ENCODE measurements around the gene ZNF593OS. TPM values are rescaled to one million over a fixed set of nuclear protein-coding genes. Genes with fewer than 3 reads are reported as not detected.

The ZNF593OS gene
- total RNA-seq, 1 experiment from 2014 or later = not detected

DNA sequence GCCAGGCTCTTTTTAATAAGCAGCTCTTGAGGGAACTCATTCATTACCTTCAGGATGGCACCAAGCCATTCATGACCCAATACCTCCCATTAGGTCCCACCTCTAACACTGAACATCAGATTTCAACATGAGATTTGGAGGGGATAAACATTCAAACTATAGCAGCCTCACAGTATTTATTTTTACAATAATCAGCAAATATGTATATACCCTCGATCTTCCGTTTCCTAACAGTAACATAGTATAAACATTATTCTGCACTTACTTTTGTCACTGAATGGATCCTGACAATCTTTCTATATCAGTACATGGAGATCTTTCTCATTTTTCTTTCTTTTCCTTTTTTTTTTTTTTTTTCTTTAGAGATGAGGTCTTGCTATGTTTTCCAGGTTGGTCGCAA, 24.2 kb upstream of the ZNF593OS start:
- ChIA-PET RAD21 (ENCODE audit: low non-redundant PET in 1 of 2, low total read pairs in 2 of 2, uncharacterized antibody in 2 of 2, unreplicated experiment in 2 of 2) (no interaction called here), POLR2A (no interaction called here), CTCF (no interaction called here)
- ATAC-seq (no peak), DNase-seq (ENCODE audit: low read depth, low spot score) (no peak)
- BruUV-seq (replicated peaks) = no TSS peak
- Histone ChIP-seq H3K27ac (ENCODE audit: low read depth, low read length) (no peak overlapping the region), H3K4me2 (ENCODE audit: low read length) (no peak overlapping the region), H3K79me2 (ENCODE audit: insufficient read depth, low read length) (no peaks in the 10 kb centered on the region), H3K36me3 (ENCODE audit: control insufficient read depth in 1 of 2, insufficient read depth in 2 of 2, low read length in 2 of 2) (no peaks in the 10 kb centered on the region), H3K9me3 (ENCODE audit: control insufficient read depth in 1 of 2, insufficient read depth in 1 of 2, low read depth in 1 of 2, low read length in 2 of 2) (no peaks in the 10 kb centered on the region), H2AFZ (ENCODE audit: low read depth, low read length, poor library complexity, severe bottlenecking) (no peak overlapping the region), H3K9ac (ENCODE audit: low read length) (no peak overlapping the region), H3K9me2 (ENCODE audit: insufficient read depth) (no peaks in the 10 kb centered on the region), H3K4me3 (replicated peaks in 1 of 2; ENCODE audit: low read depth in 1 of 2, low read length in 2 of 2) (no peak overlapping the region), H4K20me1 (ENCODE audit: insufficient read depth) (no peaks in the 10 kb centered on the region), H3K27me3 (ENCODE audit: insufficient read depth, low read length) (no peaks in the 10 kb centered on the region), H3K4me1 (ENCODE audit: control insufficient read depth in 1 of 2, insufficient read depth in 2 of 2, low read length in 2 of 2) (peaks cover 0 to under 1% of the 10 kb centered on the region in 2 experiments; a peak in 1 of 4 replicates)
- intact Hi-C loops (cut with micrococcal nuclease) = no loop called here
- no peak for TF ChIP-seq ZNF274 (IDR thresholded peaks at IDR 0.05; ENCODE audit: low read depth, low read length)
- TF ChIP-seq EZH2phosphoT487 (IDR thresholded peaks at IDR 0.05; ENCODE audit: borderline replicate concordance) = no peak
- TF ChIP-seq SRF (IDR thresholded peaks at IDR 0.05; ENCODE audit: low read depth) = no peak
- TF ChIP-seq, protein P1, sequence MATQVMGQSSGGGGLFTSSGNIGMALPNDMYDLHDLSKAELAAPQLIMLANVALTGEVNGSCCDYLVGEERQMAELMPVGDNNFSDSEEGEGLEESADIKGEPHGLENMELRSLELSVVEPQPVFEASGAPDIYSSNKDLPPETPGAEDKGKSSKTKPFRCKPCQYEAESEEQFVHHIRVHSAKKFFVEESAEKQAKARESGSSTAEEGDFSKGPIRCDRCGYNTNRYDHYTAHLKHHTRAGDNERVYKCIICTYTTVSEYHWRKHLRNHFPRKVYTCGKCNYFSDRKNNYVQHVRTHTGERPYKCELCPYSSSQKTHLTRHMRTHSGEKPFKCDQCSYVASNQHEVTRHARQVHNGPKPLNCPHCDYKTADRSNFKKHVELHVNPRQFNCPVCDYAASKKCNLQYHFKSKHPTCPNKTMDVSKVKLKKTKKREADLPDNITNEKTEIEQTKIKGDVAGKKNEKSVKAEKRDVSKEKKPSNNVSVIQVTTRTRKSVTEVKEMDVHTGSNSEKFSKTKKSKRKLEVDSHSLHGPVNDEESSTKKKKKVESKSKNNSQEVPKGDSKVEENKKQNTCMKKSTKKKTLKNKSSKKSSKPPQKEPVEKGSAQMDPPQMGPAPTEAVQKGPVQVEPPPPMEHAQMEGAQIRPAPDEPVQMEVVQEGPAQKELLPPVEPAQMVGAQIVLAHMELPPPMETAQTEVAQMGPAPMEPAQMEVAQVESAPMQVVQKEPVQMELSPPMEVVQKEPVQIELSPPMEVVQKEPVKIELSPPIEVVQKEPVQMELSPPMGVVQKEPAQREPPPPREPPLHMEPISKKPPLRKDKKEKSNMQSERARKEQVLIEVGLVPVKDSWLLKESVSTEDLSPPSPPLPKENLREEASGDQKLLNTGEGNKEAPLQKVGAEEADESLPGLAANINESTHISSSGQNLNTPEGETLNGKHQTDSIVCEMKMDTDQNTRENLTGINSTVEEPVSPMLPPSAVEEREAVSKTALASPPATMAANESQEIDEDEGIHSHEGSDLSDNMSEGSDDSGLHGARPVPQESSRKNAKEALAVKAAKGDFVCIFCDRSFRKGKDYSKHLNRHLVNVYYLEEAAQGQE (IDR thresholded peaks at IDR 0.05; ENCODE audit: low read depth) = no peak
- TF ChIP-seq ELF1 (IDR thresholded peaks at IDR 0.05; ENCODE audit: borderline replicate concordance, low read depth) = no peak
- TF ChIP-seq, protein P2, sequence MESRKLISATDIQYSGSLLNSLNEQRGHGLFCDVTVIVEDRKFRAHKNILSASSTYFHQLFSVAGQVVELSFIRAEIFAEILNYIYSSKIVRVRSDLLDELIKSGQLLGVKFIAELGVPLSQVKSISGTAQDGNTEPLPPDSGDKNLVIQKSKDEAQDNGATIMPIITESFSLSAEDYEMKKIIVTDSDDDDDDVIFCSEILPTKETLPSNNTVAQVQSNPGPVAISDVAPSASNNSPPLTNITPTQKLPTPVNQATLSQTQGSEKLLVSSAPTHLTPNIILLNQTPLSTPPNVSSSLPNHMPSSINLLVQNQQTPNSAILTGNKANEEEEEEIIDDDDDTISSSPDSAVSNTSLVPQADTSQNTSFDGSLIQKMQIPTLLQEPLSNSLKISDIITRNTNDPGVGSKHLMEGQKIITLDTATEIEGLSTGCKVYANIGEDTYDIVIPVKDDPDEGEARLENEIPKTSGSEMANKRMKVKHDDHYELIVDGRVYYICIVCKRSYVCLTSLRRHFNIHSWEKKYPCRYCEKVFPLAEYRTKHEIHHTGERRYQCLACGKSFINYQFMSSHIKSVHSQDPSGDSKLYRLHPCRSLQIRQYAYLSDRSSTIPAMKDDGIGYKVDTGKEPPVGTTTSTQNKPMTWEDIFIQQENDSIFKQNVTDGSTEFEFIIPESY (IDR thresholded peaks at IDR 0.05; ENCODE audit: extremely low read depth, insufficient replicate concordance, low read length) = no peak
- TF ChIP-seq POLR2A (IDR thresholded peaks at IDR 0.05; ENCODE audit: borderline replicate concordance, extremely low read depth, insufficient read depth, insufficient read length) = no peak
- TF ChIP-seq TCF7L2 (IDR thresholded peaks at IDR 0.05; ENCODE audit: borderline replicate concordance, extremely low read depth, insufficient read depth, insufficient read length) = no peak
- TF ChIP-seq YY1 (IDR thresholded peaks at IDR 0.05; ENCODE audit: extremely low read depth, insufficient replicate concordance, low read depth, low read length) = no peak
- no peak for TF ChIP-seq FOSL1 (IDR thresholded peaks at IDR 0.05; ENCODE audit: low read depth)
- no peak for TF ChIP-seq CBX3 (IDR thresholded peaks at IDR 0.05; ENCODE audit: low read depth)
- TF ChIP-seq, protein P3, sequence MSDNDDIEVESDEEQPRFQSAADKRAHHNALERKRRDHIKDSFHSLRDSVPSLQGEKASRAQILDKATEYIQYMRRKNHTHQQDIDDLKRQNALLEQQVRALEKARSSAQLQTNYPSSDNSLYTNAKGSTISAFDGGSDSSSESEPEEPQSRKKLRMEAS (IDR thresholded peaks at IDR 0.05) = no peak
- no peak for TF ChIP-seq POLR2AphosphoS5 (IDR thresholded peaks at IDR 0.05; ENCODE audit: low read depth, low read length)
- TF ChIP-seq CEBPB (IDR thresholded peaks at IDR 0.05; ENCODE audit: low read depth) = no peak
- TF ChIP-seq SIN3A (IDR thresholded peaks at IDR 0.05; ENCODE audit: low read depth) = no peak
- TF ChIP-seq, protein P4, sequence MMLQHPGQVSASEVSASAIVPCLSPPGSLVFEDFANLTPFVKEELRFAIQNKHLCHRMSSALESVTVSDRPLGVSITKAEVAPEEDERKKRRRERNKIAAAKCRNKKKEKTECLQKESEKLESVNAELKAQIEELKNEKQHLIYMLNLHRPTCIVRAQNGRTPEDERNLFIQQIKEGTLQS (IDR thresholded peaks at IDR 0.05) = no peak
- TF ChIP-seq, protein P5, sequence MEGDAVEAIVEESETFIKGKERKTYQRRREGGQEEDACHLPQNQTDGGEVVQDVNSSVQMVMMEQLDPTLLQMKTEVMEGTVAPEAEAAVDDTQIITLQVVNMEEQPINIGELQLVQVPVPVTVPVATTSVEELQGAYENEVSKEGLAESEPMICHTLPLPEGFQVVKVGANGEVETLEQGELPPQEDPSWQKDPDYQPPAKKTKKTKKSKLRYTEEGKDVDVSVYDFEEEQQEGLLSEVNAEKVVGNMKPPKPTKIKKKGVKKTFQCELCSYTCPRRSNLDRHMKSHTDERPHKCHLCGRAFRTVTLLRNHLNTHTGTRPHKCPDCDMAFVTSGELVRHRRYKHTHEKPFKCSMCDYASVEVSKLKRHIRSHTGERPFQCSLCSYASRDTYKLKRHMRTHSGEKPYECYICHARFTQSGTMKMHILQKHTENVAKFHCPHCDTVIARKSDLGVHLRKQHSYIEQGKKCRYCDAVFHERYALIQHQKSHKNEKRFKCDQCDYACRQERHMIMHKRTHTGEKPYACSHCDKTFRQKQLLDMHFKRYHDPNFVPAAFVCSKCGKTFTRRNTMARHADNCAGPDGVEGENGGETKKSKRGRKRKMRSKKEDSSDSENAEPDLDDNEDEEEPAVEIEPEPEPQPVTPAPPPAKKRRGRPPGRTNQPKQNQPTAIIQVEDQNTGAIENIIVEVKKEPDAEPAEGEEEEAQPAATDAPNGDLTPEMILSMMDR (IDR thresholded peaks at IDR 0.05 in 2 of 3, conservative IDR thresholded peaks at IDR 0.05 in 1 of 3; ENCODE audit: borderline replicate concordance in 1 of 3, insufficient read depth in 1 of 3, low read depth in 2 of 3, low read length in 2 of 3) = no peak
- TF ChIP-seq EZH2 (IDR thresholded peaks at IDR 0.05) = no peak
- TF ChIP-seq RAD21 (IDR thresholded peaks at IDR 0.05; ENCODE audit: low read depth) = no peak
- no peak for TF ChIP-seq ZFX (IDR thresholded peaks at IDR 0.05)
